Right atrium auricular region (tissue), 2 donors: ENCODE measurements around the gene SLC31A1. TPM values are rescaled to one million over a fixed set of nuclear protein-coding genes. Genes with fewer than 3 reads are reported as not detected.

ENCODE experiments used
- DNase-seq: peaks from one replicate; pipeline ENCODE4 v3.0.0-alpha.2; 2019; ENCODE audit warnings: low spot score
- H3K27ac ChIP-seq, 2 donors: fragments of 200-600 bp; sonication (generic); 1 replicate in 1 of 2; 2 replicates in 1 of 2; pipeline ENCODE4 v1.5.1; 2016 to 2019
- H3K27me3 ChIP-seq, 2 donors: fragments of 200-600 bp; sonication (generic); one replicate each; pipeline versions ENCODE4 v1.5.1 to v1.6.0; 2017 to 2019
- H3K36me3 ChIP-seq: fragments of 200-600 bp; sonication (generic); one replicate; pipeline ENCODE4 v1.5.1; 2016
- H3K4me1 ChIP-seq, 2 donors: fragments of 200-600 bp; sonication (generic); one replicate each; pipeline versions ENCODE4 v1.5.1 to v1.6.0; 2017 to 2019
- H3K4me3 ChIP-seq, 2 donors: fragments of 200-600 bp; sonication (generic); 1 replicate in 1 of 2; 2 replicates in 1 of 2; pipeline ENCODE4 v1.5.1; 2017 to 2019; ENCODE audit warnings: mild to moderate bottlenecking in 1 of 2, moderate library complexity in 1 of 2
- H3K9me3 ChIP-seq, 2 donors: fragments of 200-600 bp; sonication (generic); one replicate each; pipeline ENCODE4 v1.5.1; 2019
- total RNA-seq, 2 donors: library from RNA; depleted of rRNA; stranded (reverse); fragments of >200 nt; gene quantifications; one replicate each; pipeline ENCODE4 v1.1.0, GENCODE V29; 2016
- TF ChIP-seq, protein P1 (sequence below), 2 donors: fragments of 200-600 bp; sonication (generic); IDR thresholded peaks; one replicate each; pipeline ENCODE4 v1.5.1; 2019; ENCODE audit warnings: antibody characterized with exemption in 2 of 2

The SLC31A1 gene
- total RNA-seq, 2 donors from 2014 or later, result 10.0 to 11.1 TPM

- TF ChIP-seq, protein P1, sequence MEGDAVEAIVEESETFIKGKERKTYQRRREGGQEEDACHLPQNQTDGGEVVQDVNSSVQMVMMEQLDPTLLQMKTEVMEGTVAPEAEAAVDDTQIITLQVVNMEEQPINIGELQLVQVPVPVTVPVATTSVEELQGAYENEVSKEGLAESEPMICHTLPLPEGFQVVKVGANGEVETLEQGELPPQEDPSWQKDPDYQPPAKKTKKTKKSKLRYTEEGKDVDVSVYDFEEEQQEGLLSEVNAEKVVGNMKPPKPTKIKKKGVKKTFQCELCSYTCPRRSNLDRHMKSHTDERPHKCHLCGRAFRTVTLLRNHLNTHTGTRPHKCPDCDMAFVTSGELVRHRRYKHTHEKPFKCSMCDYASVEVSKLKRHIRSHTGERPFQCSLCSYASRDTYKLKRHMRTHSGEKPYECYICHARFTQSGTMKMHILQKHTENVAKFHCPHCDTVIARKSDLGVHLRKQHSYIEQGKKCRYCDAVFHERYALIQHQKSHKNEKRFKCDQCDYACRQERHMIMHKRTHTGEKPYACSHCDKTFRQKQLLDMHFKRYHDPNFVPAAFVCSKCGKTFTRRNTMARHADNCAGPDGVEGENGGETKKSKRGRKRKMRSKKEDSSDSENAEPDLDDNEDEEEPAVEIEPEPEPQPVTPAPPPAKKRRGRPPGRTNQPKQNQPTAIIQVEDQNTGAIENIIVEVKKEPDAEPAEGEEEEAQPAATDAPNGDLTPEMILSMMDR (IDR thresholded peaks at IDR 0.05), result peak; percentile 43 to 74
- peaks cover 47% of the 10 kb centered on the region for H3K36me3 ChIP-seq
Measured at GRCh38 chr9:113274474-113275156, 53.3 kb downstream of the SLC31A1 start.

DNA sequence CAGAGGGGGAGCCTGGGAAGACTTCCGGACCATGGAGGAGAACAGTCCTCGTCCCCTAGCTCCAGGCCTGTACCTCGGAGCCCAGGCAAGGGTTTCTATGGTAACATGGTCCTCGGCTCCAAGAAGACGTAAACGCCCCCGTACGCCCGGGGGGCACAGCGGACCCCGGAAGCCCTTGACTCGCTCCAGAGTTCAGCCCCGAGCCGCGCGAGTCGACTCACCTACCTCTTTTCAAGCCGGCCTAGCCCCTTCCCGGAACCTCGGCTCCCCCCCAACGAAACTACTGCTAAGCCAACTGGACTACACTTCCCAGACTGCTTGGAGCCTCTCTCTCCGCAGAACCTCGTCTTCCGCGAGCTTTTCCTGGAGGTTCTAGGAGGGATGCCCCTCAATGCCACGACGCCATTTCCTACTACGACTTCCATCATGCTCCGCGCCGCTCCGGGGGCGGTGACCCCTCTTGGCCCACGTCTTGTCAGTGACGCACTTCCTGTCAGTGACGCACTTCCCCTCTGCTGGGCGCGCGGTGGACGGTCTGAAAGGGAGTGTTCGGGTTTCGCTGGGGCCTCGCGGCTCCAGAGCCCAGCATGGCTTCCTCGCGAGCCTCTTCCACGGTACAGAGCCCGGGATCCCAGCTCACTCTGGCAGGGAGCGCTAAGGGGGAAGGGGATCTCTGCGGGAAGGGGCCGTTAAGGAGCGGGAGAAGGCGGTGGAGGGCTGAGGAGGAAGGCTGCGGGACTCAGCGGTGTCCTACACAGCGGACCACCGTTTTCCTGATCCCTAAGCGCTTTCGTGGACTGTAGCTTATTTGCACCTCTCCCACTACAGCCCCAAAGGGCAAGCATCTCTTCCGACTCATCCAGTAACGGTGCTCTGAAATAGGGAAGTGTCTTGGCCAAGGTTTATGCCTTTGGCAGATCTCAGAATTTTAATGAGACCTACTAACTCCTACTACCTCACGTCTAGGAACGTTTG lies 54.1 kb downstream of the SLC31A1 start, which contains the start of the genes CDC26 and PRPF4:
Gene CDC26, minus strand, starts transcription at position 416 of the 975 bp plus-strand sequence. CDS start 3,065 bp downstream, outside the sequence.
Gene PRPF4, plus strand, starts transcription at position 502 of the 975 bp plus-strand sequence. Its CDS starts 86 bp downstream, at position 588.
- Histone ChIP-seq H3K9me3 (no peaks in the 10 kb centered on the region), H3K36me3 (peaks cover 47% of the 10 kb centered on the region), H3K4me1 (peaks cover 0 to 23% of the 10 kb centered on the region in 2 donors), H3K27me3 (no peaks in the 10 kb centered on the region), H3K27ac (peak within 1 kb of the TSS; percentile 93 to 96), H3K4me3 (peak within 1 kb of the TSS; percentile 76 to 90)
- peak; percentile 98 for DNase-seq
- TF ChIP-seq, protein P1 (IDR thresholded peaks at IDR 0.05), result no peak

More at GRCh38 chr9:113274474-113275156, 53.3 kb downstream of the SLC31A1 start:
- peak overlapping the region; percentile 76 to 90 for H3K4me3 ChIP-seq
- DNase-seq, result no peak
- H3K27me3 ChIP-seq, result no peaks in the 10 kb centered on the region
- H3K9me3 ChIP-seq, result no peaks in the 10 kb centered on the region
- H3K27ac ChIP-seq, result peak overlapping the region; percentile 93 to 96
- H3K4me1 ChIP-seq, result peaks cover 0 to 23% of the 10 kb centered on the region in 2 donors

DNA sequence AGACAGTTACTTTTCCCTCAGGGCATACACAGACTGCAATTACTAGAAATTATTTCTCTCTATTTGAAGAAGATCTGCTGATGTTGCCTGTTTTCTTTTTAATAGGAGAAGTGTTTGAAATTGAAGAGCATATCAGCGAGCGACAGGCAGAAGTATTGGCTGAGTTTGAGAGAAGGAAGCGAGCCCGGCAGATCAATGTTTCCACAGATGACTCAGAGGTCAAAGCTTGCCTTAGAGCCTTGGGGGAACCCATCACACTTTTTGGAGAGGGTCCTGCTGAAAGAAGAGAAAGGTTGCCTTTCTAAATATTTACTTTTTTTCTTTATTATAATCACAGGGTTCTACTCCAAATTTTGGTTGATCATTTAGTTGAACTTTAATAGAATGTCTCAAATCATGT lies 57.5 kb downstream of the SLC31A1 start:
- no peak for DNase-seq
- peaks cover 55% of the 10 kb centered on the region for H3K36me3 ChIP-seq
- H3K27ac ChIP-seq, result no peak overlapping the region
- TF ChIP-seq, protein P1 (IDR thresholded peaks at IDR 0.05), result no peak
- H3K9me3 ChIP-seq, result no peaks in the 10 kb centered on the region
- no peaks in the 10 kb centered on the region for H3K27me3 ChIP-seq
- no peak overlapping the region for H3K4me3 ChIP-seq
- peaks cover 0 to 23% of the 10 kb centered on the region in 2 donors for H3K4me1 ChIP-seq

DNA sequence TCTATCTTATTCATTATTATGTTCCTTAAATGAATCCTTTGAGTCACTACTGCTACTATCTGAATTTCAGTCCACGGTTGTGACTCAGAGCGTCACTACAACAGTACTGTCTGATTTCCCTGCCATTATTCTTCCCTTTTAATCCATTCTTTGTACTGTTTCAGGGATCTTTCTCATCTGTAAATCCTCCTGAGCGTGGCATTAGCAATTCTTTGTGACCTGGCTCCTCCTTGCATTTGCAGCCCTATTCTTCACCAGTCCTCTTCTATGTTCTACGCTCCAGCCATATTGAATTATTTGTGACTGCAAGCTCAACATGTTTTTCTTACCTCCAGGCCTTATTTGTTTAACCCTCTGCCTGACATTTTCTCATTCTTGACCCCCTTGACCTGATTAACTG lies 60.0 kb downstream of the SLC31A1 start:
- peaks cover 0 to 8% of the 10 kb centered on the region in 2 donors for H3K4me1 ChIP-seq
- no peak overlapping the region for H3K27ac ChIP-seq
- no peaks in the 10 kb centered on the region for H3K9me3 ChIP-seq
- no peaks in the 10 kb centered on the region for H3K27me3 ChIP-seq
- TF ChIP-seq, protein P1 (IDR thresholded peaks at IDR 0.05), result no peak
- H3K4me3 ChIP-seq, result no peak overlapping the region
- H3K36me3 ChIP-seq, result peaks cover 77% of the 10 kb centered on the region
- DNase-seq, result no peak

GRCh38 chr9:113289091-113289490 lies 67.7 kb downstream of the SLC31A1 start:
- no peak for DNase-seq
- no peak overlapping the region for H3K27ac ChIP-seq
- H3K4me3 ChIP-seq, result no peak overlapping the region
- H3K4me1 ChIP-seq, result no peaks in the 10 kb centered on the region
- peaks cover 88% of the 10 kb centered on the region for H3K36me3 ChIP-seq
- H3K27me3 ChIP-seq, result no peaks in the 10 kb centered on the region
- TF ChIP-seq, protein P1 (IDR thresholded peaks at IDR 0.05), result no peak
- no peaks in the 10 kb centered on the region for H3K9me3 ChIP-seq
